Measurements from ENCODE around the gene DAPK1.
A peak's percentile ranks its signal among the peaks of the same experiment; 100 is the strongest.
"Not testable (repeated sequence)": the region's sequence is repeated elsewhere in the genome, so short reads cannot be mapped to it uniquely, and the experiment has no call there.

Gene DAPK1

DNA sequence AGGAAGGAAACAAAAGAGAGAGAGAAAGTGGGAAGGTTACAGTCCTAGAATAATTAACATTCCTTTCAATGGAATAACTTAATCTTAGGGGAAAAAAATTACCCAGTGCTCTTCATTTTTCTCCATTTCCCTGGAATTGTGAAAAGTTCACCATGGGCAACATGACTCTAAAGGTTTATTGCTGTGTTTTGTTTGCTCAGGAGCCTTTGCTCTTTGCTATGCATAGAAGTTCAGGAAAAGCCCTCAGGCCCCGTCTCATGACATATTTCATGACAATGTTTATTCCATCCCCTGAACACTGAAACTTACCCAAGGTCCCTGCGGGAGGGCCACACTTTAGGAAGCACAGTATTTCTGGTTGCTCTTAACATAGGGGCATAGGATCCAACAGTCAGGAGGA is 218.5 kb downstream of the DAPK1 start:
- no peak for DNase-seq (ENCODE audit: low spot score)

DNA sequence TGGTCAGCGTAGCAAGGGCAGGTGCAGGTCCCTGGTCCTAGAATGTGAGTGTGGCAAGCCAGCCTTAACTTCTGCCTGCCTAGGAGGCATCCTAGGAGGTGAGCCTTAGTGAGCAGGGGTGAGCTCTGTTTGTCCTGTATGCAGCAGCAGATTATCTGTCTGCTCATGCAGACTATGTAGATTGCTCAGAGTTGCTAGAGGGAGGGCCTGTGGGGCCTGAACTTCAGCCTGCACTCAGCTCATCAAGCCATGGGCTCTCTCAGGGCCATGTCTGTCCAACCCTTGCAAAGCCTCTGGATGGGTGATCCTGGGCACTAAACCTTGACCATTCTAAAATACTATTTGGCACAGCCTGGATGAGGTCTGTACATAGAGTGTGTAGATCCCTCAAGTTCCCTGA is 219.8 kb downstream of the DAPK1 start:
- DNase-seq (ENCODE audit: low spot score): no peak

DNA sequence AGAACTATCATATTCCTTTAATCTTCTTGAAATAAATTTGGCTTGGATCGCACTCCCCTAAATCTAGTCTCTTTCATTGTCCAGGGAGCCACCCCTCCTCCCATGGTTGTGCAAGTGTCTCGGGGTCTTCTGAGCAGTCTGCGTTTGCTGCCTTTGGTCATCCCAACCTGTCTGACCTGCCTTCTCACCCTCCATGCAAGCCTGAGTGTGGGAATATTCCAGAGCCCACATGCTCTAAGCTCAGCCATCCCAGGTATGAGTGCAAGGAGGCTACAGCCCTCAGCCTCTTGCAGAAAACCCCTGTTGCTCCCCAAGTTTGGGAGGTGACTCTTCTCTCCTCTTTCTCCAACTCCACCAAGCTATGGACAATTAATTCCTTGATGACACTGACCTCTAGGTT is 220.6 kb downstream of the DAPK1 start:
- no peak for DNase-seq (ENCODE audit: low spot score)

DNA sequence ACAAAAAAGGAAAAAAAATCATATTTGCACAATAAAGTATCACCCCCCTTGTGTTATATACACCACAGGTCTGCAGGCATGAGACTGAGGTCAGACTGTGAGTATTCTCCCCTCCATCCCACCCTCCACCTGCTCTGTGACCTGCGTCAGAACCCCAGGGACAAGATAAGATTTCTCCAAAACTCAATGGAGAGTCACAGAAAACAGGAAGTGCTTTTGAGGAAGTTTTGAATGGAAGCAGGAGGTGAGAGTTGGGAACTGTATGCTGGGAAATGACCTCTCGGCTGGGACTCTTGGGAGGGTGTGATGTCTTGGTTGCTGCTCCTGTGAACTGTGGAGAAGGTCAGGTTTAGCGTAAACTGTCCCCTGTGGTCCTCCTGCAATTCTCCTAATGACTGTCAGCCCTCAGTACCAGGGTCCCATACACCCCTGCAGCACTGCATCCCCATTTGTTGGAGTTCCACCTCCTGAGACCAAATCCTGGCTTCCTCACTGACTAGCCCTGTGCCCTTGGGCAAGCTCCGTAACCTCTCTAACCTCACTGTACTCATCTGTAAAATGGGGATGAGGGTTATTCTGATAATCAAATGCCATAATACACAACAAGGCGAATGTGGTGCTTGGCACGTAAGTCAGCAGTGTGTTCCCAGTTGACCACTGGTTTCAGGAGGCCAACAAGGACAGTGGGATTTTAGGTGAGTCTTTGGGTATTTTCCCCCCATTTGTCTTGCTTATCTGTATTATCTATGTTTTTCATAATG is 221.4 kb downstream of the DAPK1 start:
- no peak for DNase-seq (ENCODE audit: low spot score)

DNA sequence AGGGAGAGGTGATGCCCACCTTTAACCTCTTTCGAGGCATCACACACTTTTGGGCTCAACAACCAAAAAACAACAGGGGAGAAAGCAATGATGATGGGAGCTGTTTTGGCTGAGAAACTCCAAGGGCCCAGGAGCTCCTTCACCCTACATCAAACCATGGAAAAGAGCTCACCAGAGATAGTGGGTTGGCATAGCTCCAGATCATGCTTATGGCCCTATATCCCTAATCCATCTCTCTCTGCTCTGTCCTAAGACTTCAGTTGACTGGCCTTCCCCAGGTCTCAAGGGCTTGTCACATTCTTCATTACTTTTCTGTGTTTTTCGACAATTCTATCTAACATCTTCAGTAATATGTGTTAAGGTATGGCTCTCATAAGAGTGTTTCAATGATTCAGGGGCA is 222.5 kb downstream of the DAPK1 start:
- DNase-seq (ENCODE audit: low spot score): no peak

DNA sequence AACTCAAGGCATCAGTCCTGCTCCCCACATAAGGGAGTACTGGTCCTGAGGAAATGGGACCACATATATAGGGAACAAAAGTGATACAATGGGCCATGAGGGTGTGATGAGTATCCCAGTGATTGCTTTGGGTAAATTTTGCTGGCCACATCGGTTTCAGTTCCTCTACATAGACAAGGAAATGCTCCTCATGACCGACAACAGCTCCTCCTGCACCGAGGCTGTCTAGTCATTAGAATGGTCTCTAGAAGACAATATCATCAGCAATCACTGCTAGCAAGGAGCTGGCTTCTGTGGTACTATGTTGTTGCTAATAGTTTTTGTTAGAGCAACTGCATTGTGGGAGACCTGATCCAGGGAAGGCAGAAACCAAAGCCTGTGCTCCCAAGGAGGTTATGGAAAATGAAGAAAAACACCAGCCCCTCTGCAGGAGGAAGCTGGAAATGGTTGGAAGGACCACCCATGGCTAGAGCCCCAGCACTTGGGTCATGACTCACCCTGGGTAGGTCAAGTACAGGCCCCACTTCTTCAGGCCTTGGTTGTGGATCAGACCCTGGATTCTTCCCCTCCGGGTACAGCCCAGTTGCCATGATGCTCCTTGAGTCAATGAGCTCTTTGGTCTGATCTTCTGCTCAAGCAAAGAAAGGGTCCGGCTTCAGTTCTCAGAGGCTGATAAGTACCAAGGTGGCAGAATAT is 224.9 kb downstream of the DAPK1 start:
- peak; percentile 68 for DNase-seq (ENCODE audit: low spot score)

DNA sequence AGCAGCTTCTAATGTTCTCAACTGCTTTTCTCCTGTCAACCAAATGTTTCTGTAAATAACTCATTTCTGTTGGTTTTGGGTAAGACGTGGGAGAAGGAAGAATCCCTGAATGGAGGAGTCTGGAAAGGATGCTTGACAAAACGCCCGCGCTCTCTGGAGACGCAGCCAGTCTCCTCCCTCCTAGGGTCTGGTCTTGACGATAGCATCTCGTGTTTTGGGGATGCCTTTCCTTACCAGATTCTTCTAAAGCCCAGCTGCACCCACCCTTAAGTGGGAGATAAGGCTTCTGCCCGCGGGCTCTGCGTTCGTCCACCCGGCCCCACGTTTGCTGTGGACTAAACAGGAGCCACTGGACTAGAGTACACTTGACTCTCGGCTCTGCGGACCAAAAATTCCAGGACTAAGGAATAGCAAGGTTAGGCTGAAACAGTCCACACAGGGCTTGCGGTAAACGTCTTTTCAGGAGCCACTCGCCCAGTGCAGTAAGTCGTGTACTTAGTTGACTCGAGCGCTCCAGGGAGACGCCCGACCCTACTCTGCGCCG is 227.8 kb downstream of the DAPK1 start:
- DNase-seq (ENCODE audit: low spot score): peak; percentile 68

DNA sequence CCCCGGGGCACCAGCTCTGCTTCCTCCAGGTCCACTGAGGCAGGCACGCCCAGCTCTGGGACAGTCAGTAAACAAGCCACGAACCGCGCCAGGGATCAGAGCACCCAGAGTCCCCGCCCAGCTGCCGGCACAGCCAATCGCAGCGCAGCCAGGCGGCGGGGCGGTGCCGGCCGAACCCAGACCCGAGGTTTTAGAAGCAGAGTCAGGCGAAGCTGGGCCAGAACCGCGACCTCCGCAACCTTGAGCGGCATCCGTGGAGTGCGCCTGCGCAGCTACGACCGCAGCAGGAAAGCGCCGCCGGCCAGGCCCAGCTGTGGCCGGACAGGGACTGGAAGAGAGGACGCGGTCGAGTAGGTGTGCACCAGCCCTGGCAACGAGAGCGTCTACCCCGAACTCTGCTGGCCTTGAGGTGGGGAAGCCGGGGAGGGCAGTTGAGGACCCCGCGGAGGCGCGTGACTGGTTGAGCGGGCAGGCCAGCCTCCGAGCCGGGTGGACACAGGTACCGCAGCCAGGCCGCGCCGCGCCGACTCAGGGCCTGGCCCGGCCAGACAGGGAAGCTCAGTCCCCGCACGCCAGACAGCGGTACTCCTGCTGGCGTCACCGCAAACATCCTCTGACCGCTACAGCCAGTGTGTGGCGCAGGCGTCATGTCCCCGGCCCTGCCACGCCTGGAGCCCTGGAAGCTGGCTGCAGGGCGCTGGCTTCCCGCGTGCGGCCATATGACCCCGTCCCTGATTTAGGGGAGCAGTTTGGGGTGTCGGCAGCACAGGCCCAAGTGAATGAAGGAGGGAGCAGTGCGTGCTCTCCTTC is 228.4 kb downstream of the DAPK1 start, which contains the start of gene CTSL:
Gene CTSL (plus strand): TSS at position 220 of the 810 bp plus-strand sequence. CDS start 1,485 bp downstream, outside the sequence.
- peak; percentile 97 for DNase-seq (ENCODE audit: low spot score)

DNA sequence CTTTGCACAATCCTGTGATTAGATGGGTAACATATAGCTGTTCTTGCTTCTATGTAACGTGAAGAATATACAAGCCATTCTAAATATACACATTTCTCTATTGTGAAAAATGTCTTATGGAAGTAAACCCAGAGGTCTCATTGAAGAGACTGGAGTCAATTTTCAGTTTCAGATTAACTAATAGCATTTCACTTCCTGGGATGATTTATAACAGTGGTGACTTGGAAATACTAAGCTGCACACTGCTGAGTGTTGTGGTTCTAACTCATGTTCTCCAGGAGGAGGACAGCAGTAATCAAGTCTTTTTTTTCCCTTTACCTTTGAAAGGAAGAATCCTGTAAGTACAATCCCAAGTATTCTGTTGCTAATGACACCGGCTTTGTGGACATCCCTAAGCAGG is 231.6 kb downstream of the DAPK1 start:
- DNase-seq (ENCODE audit: low spot score): no peak

DNA sequence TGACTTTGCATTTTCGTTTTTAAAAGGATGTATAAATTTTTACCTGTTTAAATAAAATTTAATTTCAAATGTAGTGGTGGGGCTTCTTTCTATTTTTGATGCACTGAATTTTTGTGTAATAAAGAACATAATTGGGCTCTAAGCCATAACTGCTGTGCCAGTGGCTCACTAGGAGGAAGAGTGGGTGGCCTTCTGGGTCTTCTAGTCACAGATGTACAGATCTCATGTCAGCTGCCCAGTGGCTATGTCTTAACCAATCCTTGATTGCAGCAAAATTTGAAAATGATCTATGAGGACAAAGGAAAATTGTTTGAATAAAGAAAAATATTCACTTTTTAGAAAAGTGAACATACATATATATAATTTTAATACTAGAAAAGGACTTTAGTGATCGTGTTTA is 233.7 kb downstream of the DAPK1 start:
- no peak for DNase-seq (ENCODE audit: low spot score)

DNA sequence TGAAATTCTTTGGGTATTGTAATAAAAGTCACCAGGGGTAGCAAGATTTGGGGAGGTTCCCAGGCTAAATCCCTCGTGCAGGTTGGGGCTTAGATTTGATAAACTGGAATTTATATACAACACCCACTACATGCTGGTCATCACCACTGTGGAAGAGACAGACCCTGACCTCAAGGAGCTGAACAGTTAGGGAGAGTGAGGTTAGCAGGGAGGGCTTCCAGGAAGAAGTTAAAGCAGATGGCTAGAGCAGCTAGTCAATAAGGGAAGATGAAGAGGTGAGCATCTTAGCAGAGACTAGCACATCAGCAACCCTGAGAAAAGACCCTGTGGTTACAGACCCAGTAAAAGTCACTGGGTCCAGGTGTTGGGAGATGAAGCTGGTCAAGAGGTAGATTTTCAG is 234.7 kb downstream of the DAPK1 start:
- no peak for DNase-seq (ENCODE audit: low spot score)

DNA sequence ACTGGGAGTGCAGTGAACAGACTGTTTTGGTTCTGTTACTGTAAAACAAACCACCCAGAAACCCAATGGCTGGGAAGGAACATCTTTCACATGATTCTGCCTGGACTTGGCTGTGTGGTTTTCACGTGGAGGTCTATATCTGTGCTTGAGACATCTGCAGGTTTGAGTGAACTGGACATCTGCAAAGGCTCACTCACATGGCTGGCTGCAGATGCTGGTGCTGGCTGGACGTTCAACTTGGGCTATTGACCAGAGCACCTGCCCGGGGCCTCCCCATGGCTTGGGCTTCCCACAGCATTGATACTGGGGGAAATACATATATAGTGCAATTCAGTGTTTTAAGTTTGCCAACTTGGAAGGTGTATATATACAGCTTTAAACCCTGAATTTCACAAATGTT is 235.1 kb downstream of the DAPK1 start:
- no peak for DNase-seq (ENCODE audit: low spot score)

DNA sequence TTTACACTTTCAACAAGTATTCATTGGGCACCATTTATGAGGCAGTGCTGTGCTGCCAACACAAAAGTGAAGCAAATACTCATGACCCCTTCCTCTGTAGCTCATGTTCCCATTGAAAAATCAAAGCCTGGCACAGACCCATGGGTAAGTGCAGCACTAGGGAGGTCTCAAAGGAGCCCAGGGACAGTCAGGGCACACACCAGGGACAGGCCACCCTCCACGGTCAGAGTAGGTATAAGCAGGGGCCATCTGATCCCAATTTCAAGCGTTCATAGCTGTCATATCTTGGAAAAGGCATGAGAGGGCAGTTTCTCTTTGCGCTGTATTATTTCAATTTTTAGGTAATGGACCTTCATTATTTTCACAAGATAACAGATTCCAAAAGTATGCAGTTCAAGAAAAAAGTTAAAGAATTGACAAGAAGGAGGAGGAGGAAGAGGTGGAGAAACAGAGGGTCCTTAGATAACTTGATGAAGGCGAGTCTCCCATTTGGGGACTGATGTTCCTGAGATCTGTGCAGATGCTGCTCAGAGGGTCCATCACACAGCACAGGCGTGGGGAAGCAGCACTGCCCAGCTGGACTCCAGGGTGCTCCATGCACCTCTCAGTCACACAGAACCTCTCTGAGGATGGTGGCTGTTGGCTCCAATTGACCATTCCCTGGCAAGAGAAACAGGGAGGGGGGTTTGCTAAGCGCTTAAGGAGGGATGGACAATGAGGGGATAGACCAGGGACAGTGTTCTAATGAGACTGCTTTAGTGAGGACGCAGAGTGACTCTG is 235.8 kb downstream of the DAPK1 start:
- no peak for DNase-seq (ENCODE audit: low spot score)

DNA sequence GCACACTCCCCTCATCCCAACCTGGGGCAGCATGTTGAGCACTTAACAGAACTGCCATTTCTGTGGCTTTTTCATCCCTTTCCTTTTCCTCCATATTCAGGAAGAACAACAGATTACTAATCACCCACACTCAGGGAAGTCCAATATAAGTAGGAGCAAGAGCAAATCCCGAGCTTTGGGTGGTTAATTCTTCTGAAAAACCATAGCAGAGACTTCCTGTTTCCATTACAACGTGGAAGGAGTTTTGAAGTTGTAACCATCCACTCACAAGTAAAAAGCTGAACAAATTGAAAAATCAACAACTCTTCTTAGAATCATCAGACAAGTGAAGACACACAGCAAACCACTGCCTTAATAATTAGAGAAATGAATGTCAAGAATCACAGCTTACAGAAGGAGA is 236.4 kb downstream of the DAPK1 start:
- no peak for DNase-seq (ENCODE audit: low spot score)

DNA sequence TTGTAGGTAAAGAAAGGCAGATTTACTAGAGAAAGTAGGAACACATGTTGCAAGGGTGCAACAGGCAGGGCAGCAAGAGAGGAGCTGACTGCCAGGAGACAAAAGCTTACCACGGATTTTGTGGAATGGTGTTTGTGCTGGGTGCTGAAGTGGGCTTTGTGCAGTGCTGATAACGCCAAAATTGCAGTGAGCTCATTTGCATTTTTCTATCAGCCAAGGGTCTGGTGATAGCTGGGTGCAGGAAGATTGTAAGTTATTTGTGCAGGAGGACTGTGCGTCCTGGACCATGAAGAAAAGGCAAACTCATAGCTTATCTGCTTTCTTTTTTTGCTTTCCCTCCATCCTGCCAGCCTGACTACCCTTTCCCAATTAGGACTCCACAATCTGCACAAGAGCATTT is 241.9 kb downstream of the DAPK1 start:
- DNase-seq (ENCODE audit: low spot score): no peak

DNA sequence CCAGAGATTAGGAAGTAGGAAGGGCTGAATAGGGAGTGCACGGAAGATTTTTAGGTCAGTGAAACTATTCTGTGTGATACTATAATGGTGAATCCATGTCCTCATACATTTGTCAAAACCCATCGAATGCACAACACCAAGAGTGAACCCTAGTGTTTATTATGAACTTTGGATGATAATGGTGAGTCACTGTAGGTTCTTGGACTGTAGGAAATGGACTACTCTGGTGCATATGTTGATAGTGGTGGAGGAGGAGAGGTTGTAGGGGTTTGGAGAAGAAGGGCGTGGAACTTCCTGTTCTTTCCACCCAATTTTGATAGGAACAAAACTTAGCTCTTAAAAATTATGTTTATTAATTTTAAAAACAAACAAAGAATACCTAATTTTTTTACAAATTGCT is 242.5 kb downstream of the DAPK1 start:
- DNase-seq (ENCODE audit: low spot score): no peak

DNA sequence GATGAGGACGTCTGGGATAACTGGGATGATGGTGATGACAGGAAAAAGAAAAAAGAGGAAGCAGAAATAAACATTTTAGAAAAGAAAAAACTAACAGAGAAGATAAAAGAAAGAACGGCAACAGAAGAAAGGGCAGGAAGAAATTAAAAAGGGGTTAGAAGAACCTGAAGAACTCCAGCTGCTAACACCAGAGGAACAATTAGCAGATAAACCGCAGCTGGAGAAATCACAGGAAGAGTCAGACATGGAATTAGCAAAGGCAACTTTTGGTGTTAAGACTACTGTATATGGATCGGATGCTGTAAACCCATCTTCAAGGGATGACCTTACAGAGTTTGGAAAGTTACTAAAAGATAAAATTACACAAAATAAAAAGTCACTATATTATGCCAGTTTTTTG is 243.7 kb downstream of the DAPK1 start:
- no peak for DNase-seq (ENCODE audit: low spot score)

DNA sequence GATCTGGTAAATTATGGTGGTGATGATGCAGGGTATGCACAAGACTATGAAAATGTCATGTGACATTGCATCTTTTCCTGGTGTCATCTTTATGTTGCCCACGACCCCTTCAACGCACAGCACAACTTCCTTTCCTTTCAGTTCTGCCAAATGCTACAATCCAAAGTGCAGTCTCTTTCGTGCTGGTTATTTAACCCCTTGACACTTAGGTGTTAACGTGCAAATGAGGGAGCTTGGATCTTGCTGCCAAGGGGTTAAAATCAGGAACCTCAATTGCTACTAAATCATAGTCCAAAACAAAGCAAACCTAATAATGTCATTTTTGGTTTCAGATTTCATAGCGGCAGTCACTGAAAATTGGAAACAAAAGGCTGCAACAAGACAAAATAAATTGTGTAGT is 244.2 kb downstream of the DAPK1 start:
- DNase-seq (ENCODE audit: low spot score): no peak

DNA sequence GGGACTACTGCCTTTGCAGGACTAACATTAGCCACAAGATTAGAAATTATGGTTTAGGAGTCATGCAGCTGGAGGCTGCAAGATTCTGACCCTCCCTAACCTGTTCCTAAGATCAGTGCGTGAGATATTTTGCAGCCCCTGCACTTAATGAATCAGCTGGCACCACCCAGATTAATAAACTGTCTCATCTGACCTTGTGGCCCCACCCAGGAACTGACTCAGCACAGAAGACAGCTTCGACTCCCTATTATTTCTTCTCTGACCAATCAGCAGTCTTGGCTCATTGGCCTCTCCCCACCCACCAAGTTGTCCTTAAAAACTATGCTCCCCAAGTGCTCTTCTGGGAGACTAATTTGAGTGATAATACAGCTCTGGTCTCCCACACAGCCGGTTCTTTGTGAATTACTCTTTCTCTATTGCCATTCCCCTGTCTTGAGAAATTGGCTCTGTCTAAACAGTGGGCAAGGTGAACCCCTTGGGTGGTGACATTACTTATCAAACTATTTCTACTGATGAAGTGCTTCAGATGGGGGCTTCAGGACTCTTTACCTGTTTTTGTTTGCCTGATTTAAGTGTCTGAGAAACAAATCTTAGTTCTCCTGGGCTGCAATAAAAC is 245.3 kb downstream of the DAPK1 start:
- DNase-seq (ENCODE audit: low spot score): no peak

DNA sequence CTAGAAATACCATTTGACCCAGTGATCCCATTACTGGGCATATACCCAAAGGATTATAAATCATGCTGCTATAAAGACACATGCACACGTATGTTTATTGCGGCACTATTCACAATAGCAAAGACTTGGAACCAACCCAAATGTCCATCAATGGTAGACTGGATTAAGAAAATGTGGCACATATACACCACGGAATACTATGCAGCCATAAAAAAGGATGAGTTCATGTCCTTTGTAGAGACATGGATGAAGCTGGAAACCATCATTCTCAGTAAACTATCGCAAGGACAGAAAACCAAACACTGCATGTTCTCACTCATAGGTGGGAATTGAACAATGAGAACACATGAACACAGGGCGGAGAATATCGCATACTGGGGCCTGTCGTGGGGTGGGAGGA is 246.6 kb downstream of the DAPK1 start:
- DNase-seq (ENCODE audit: low spot score): not testable (repeated sequence)

DNA sequence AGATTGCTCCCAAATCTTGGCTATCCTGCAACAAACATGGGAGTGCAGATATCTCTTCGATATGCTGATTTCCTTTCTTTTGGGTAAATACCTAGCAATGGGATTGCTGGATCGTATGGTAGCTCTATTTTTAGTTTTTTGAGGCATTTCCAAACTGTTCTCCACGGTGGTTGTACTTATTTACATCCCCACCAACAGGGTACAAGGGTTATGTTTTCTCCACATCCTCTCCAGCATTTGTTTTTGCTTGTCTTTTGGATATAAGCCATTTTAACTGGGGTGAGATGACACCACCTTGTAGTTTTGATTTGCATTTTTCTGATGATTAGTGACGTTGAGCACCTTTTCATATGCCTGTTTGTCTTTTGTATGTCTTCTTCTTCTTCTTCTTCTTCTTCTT is 248.5 kb downstream of the DAPK1 start:
- no peak for DNase-seq (ENCODE audit: low spot score)

All from Ammon's horn (tissue), 1 donor.